Activated CD4-positive, CD25-positive, alpha-beta regulatory T cell treated with anti-CD3 and anti-CD28 coated beads, Interleukin-2, amount 50 U/mL, for 16 hours (primary cell): ENCODE results near the gene MSI2.
"Not testable (repeated sequence)": the region's sequence is repeated elsewhere in the genome, so short reads cannot be mapped to it uniquely, and the experiment has no call there.

Experiments used
- DNase-seq: peaks from one replicate; pipeline ENCODE4 v3.0.0-alpha.2; 2020; ENCODE audit warnings: low read depth, low spot score

MSI2 gene

GRCh38 chr17:57609125-57609877 lies 353.0 kb downstream of the MSI2 start:
- DNase-seq = no peak

GRCh38 chr17:57609878-57610270 lies 353.6 kb downstream of the MSI2 start:
- no peak for DNase-seq

- DNase-seq = no peak
Observed at GRCh38 chr17:57612202-57613071, 356.1 kb downstream of the MSI2 start.

- DNase-seq = no peak
Observed at GRCh38 chr17:57614742-57615141, 358.4 kb downstream of the MSI2 start.

- no peak for DNase-seq
Observed at GRCh38 chr17:57615836-57616757, 359.8 kb downstream of the MSI2 start.

- no peak for DNase-seq
Observed at GRCh38 chr17:57617218-57617617, 360.9 kb downstream of the MSI2 start.

- DNase-seq = no peak
Observed at GRCh38 chr17:57619061-57619937, 363.0 kb downstream of the MSI2 start.

- no peak for DNase-seq
Observed at GRCh38 chr17:57620576-57620975, 364.3 kb downstream of the MSI2 start.

- DNase-seq = not testable (repeated sequence)
Observed at GRCh38 chr17:57621791-57622190, 365.5 kb downstream of the MSI2 start.

GRCh38 chr17:57622306-57622682 lies 366.0 kb downstream of the MSI2 start:
- DNase-seq = no peak

- DNase-seq = no peak
Observed at GRCh38 chr17:57622683-57623433, 366.5 kb downstream of the MSI2 start.

GRCh38 chr17:57623620-57624019 lies 367.3 kb downstream of the MSI2 start:
- DNase-seq = no peak

GRCh38 chr17:57624386-57624785 lies 368.1 kb downstream of the MSI2 start:
- no peak for DNase-seq

- no peak for DNase-seq
Observed at GRCh38 chr17:57625511-57625910, 369.2 kb downstream of the MSI2 start.

- no peak for DNase-seq
Observed at GRCh38 chr17:57625957-57626356, 369.6 kb downstream of the MSI2 start.

- no peak for DNase-seq
Observed at GRCh38 chr17:57626520-57627210, 370.3 kb downstream of the MSI2 start.

- no peak for DNase-seq
Observed at GRCh38 chr17:57627591-57627990, 371.3 kb downstream of the MSI2 start.

- DNase-seq = no peak
Observed at GRCh38 chr17:57628421-57628820, 372.1 kb downstream of the MSI2 start.

GRCh38 chr17:57629470-57629869 lies 373.1 kb downstream of the MSI2 start:
- DNase-seq = no peak

GRCh38 chr17:57629886-57630285 lies 373.6 kb downstream of the MSI2 start:
- DNase-seq = no peak
